Omental fat pad (tissue), 4 donors: ENCODE data around the gene TCP11L2. TPM values are rescaled to one million over a fixed set of nuclear protein-coding genes. Genes with fewer than 3 reads are reported as not detected.
"Not testable (repeated sequence)": the region's sequence is repeated elsewhere in the genome, so short reads cannot be mapped to it uniquely, and the experiment has no call there.

Experiments
- ATAC-seq: fragments of 150-250 bp; one replicate; pipeline ENCODE4 v1.9.1; 2016; ENCODE audit warnings: mild to moderate bottlenecking, moderate library complexity; ENCODE audit not compliant: low FRiP score
- DNase-seq: peaks from one replicate; pipeline ENCODE4 v3.0.0-alpha.2; 2019; ENCODE audit warnings: low spot score
- CTCF ChIP-seq, 3 donors: fragments of 450-650 bp; IDR thresholded peaks; one replicate each; pipeline ENCODE4 v1.5.1; 2016 to 2017; ENCODE audit warnings: antibody characterized with exemption in 3 of 3, mild to moderate bottlenecking in 3 of 3, moderate library complexity in 2 of 3
- total RNA-seq, 4 donors: library from RNA; depleted of rRNA; stranded (reverse); fragments of >200 nt; gene quantifications; one replicate each; pipeline ENCODE4 v1.1.0, GENCODE V29; 2016

The TCP11L2 gene
- total RNA-seq, 4 donors from 2014 or later = 14.3 to 54.1 (median 23.9) TPM

GRCh38 chr12:106311139-106311538 is 8.6 kb downstream of the TCP11L2 start:
- no peak for DNase-seq
- TF ChIP-seq CTCF (IDR thresholded peaks at IDR 0.05) = no peak
- no peak for ATAC-seq

GRCh38 chr12:106313413-106313812 is 10.9 kb downstream of the TCP11L2 start:
- not testable (repeated sequence) for ATAC-seq, DNase-seq

- DNase-seq = no peak
- no peak for ATAC-seq
- no peak for TF ChIP-seq CTCF (IDR thresholded peaks at IDR 0.05)
Observed at GRCh38 chr12:106315523-106315922, 13.0 kb downstream of the TCP11L2 start.

- DNase-seq (no peak), ATAC-seq (no peak)
- no peak for TF ChIP-seq CTCF (IDR thresholded peaks at IDR 0.05)
Observed at GRCh38 chr12:106317406-106318082, 15.0 kb downstream of the TCP11L2 start.

- DNase-seq (no peak), ATAC-seq (no peak)
- no peak for TF ChIP-seq CTCF (IDR thresholded peaks at IDR 0.05)
Observed at GRCh38 chr12:106321139-106321850, 18.8 kb downstream of the TCP11L2 start.

- ATAC-seq (no peak), DNase-seq (no peak)
- no peak for TF ChIP-seq CTCF (IDR thresholded peaks at IDR 0.05)
Observed at GRCh38 chr12:106323537-106323936, 21.0 kb downstream of the TCP11L2 start.

GRCh38 chr12:106327309-106327869 is 24.9 kb downstream of the TCP11L2 start:
- no peak for TF ChIP-seq CTCF (IDR thresholded peaks at IDR 0.05)
- DNase-seq = no peak
- no peak for ATAC-seq
